ENCODE results near the gene DAP. TPM values are rescaled to one million over a fixed set of nuclear protein-coding genes. Genes with fewer than 3 reads are reported as not detected.

DAP gene
- 10 to 100 TPM; 24.3 to 42.4 (median 37.0) TPM for total RNA-seq

GRCh38 chr5:10761185-10761932 is at the start of gene DAP:
Gene DAP, minus strand, starts transcription at chr5:10761234. Its CDS starts 166 bp downstream, at chr5:10761068.
- Histone ChIP-seq H3K4me1 (peaks cover 18 to 49% (median 43%) of the 10 kb centered on the region in 4 donors), H3K9me3 (no peaks in the 10 kb centered on the region), H3K36me3 (no peaks in the 10 kb centered on the region), H3K27ac (replicated peaks in 1 of 4) (peak within 1 kb of the TSS; percentile 96 to 98 (median 96)), H3K4me3 (peak within 1 kb of the TSS; percentile 81 to 98 (median 92)), H3K27me3 (no peaks in the 10 kb centered on the region)
- TF ChIP-seq EP300 (IDR thresholded peaks at IDR 0.05) (no peak), CTCF (IDR thresholded peaks at IDR 0.05) (no peak), POLR2A (IDR thresholded peaks at IDR 0.05; ENCODE audit: low read depth) (no peak), POLR2AphosphoS5 (IDR thresholded peaks at IDR 0.05) (peak; percentile 49 to 72)
- peak; percentile 96 for DNase-seq (ENCODE audit: extremely low spot score)
- 6% methylated on average over 23 of the region's 79 CpGs for WGBS
- intact Hi-C loops (cut with DNase I), result no loop called here

- intact Hi-C loops (cut with DNase I), result no loop called here
- TF ChIP-seq POLR2A (IDR thresholded peaks at IDR 0.05; ENCODE audit: low read depth), result no peak
- no peak for TF ChIP-seq CTCF (IDR thresholded peaks at IDR 0.05)
- no peak for TF ChIP-seq EP300 (IDR thresholded peaks at IDR 0.05)
- no peak for TF ChIP-seq POLR2AphosphoS5 (IDR thresholded peaks at IDR 0.05)
- Histone ChIP-seq H3K4me3 (no peak overlapping the region), H3K27ac (replicated peaks in 1 of 4) (no peak overlapping the region), H3K36me3 (no peaks in the 10 kb centered on the region), H3K9me3 (peaks cover 0 to 6% (median 0%) of the 10 kb centered on the region in 4 donors), H3K27me3 (peaks cover 0 to 7% (median 0%) of the 10 kb centered on the region in 4 donors), H3K4me1 (peaks cover 0 to 4% (median 0%) of the 10 kb centered on the region in 4 donors)
- DNase-seq (ENCODE audit: extremely low spot score), result no peak
- WGBS, result 61% methylated on average over 3 of the region's 3 CpGs
Measured at GRCh38 chr5:10808347-10809226, 47.6 kb upstream of the DAP start.

- peaks cover 0 to 7% (median 0%) of the 10 kb centered on the region in 4 donors for H3K27me3 ChIP-seq
- H3K9me3 ChIP-seq, result peaks cover 0 to 6% (median 0%) of the 10 kb centered on the region in 4 donors
- WGBS, result 59% methylated on average over 9 of the region's 9 CpGs
- no peaks in the 10 kb centered on the region for H3K36me3 ChIP-seq
- no peaks in the 10 kb centered on the region for H3K4me1 ChIP-seq
- H3K4me3 ChIP-seq, result no peak overlapping the region
- intact Hi-C loops (cut with DNase I), result no loop called here
- no peak overlapping the region for H3K27ac ChIP-seq (replicated peaks in 1 of 4)
- TF ChIP-seq CTCF (IDR thresholded peaks at IDR 0.05), result peak in 1 of 3 experiments; percentile 12
- no peak for TF ChIP-seq POLR2AphosphoS5 (IDR thresholded peaks at IDR 0.05)
- DNase-seq (ENCODE audit: extremely low spot score), result no peak
Measured at GRCh38 chr5:10801931-10802666, 41.1 kb upstream of the DAP start.

GRCh38 chr5:10800852-10801251 is 39.8 kb upstream of the DAP start:
- peaks cover 0 to 6% (median 0%) of the 10 kb centered on the region in 4 donors for H3K9me3 ChIP-seq
- H3K4me1 ChIP-seq, result no peaks in the 10 kb centered on the region
- WGBS, result 86% methylated on average over 3 of the region's 3 CpGs
- DNase-seq (ENCODE audit: extremely low spot score), result no peak
- H3K36me3 ChIP-seq, result no peaks in the 10 kb centered on the region
- H3K4me3 ChIP-seq, result no peak overlapping the region
- no peak for TF ChIP-seq POLR2A (IDR thresholded peaks at IDR 0.05; ENCODE audit: low read depth)
- H3K27me3 ChIP-seq, result peaks cover 0 to 7% (median 0%) of the 10 kb centered on the region in 4 donors
- H3K27ac ChIP-seq (replicated peaks in 1 of 4), result no peak overlapping the region
- intact Hi-C loops (cut with DNase I), result no loop called here

Measured in esophagus muscularis mucosa (tissue), 4 donors.